K562 (cell line): ENCODE data around the gene SLC13A4. TPM values are rescaled to one million over a fixed set of nuclear protein-coding genes. Genes with fewer than 3 reads are reported as not detected.

Experiments used
- ATAC-seq: fragments of 200-7000 bp; cut with Tn5 transposase; 3 replicates; pipeline ENCODE4 v1.9.1; 2020; ENCODE audit warnings: moderate library complexity
- BruUV-seq: library from RNA; stranded (reverse); fragments of 400-500 nt; replicated peaks from 2 replicates; lab custom pipeline; 2021; lab: Mats Ljungman, UMichigan
- CTCF ChIA-PET: fragments of 300-600 bp; formaldehyde crosslinking; extraction: SDS; loops from one replicate; lab custom pipeline; 2021; ENCODE audit warnings: low intra/inter-chr PET ratio; lab: Yijun Ruan, JAX
- POLR2A ChIA-PET: fragments of 300-600, 350-650 bp; sonication (Branson Sonifier 250); formaldehyde crosslinking; extraction: SDS; loops from one replicate; lab custom pipeline; 2021; ENCODE audit warnings: antibody characterized with exemption, inconsistent platforms; lab: Yijun Ruan, JAX
- DNase-seq, 4 experiments: peaks; one replicate each; pipeline versions ENCODE4 v3.0.0 to v3.0.0-alpha.2; 2011 to 2018; ENCODE audit warnings: low spot score in 3 of 4, mixed read lengths in 3 of 4; ENCODE audit errors: extremely low read depth in 1 of 4
- FAIRE-seq: peaks from 2 replicates; lab custom pipeline; 2011; peaks lifted over from hg19 to GRCh38; lab: Jason Lieb, UNC
- H2AFZ ChIP-seq: 2 replicates; pipeline ENCODE4 v1.6.0; 2011; ENCODE audit warnings: low read depth, low read length, control low read depth, inconsistent platforms
- H3K27ac ChIP-seq: fragments of 200-600 bp; 3 replicates; pipeline ENCODE4 v1.8.0; 2011; ENCODE audit warnings: low read depth, mild to moderate bottlenecking, control low read depth, inconsistent platforms, low read length, moderate library complexity, mixed read lengths; ENCODE audit errors: extremely low read depth
- H3K27me3 ChIP-seq, 2 experiments: fragments of 300-600 bp in 1 of 2; 2 replicates in 1 of 2; 3 replicates in 1 of 2; pipeline versions ENCODE4 v1.6.0 to v1.8.0; 2011; ENCODE audit warnings: inconsistent platforms in 2 of 2, low read length in 2 of 2, mild to moderate bottlenecking in 1 of 2, mixed read lengths in 1 of 2, moderate library complexity in 1 of 2; ENCODE audit not compliant: control insufficient read depth in 2 of 2, insufficient read depth in 2 of 2
- H3K36me3 ChIP-seq: fragments of 300-600 bp; 3 replicates; pipeline ENCODE4 v1.8.0; 2011; ENCODE audit warnings: mild to moderate bottlenecking, low read length, inconsistent platforms; ENCODE audit not compliant: control insufficient read depth, insufficient read depth
- H3K4me1 ChIP-seq, 2 experiments: fragments of 200-600 bp in 1 of 2; replicated peaks in 1 of 2; 2 replicates in 1 of 2; 3 replicates in 1 of 2; pipeline versions ENCODE4 v1.5.1 to v1.8.0; 2011; ENCODE audit warnings: inconsistent platforms in 2 of 2, low read length in 2 of 2, mild to moderate bottlenecking in 1 of 2, mixed read lengths in 1 of 2, moderate library complexity in 1 of 2; ENCODE audit not compliant: control insufficient read depth in 2 of 2, insufficient read depth in 2 of 2
- H3K4me2 ChIP-seq: 2 replicates; pipeline ENCODE4 v1.6.1; 2011; ENCODE audit warnings: low read length, control low read depth, inconsistent platforms, mixed read lengths; ENCODE audit not compliant: insufficient read depth
- H3K4me3 ChIP-seq: fragments of 200-600 bp; sonication (generic), shearing (Covaris generic); 2 replicates; pipeline ENCODE4 v1.5.1; 2016; ENCODE audit warnings: control low read depth, inconsistent platforms
- H3K79me2 ChIP-seq: fragments of 200-600 bp; 3 replicates; pipeline ENCODE4 v1.8.0; 2011; ENCODE audit warnings: low read length, inconsistent platforms; ENCODE audit not compliant: control insufficient read depth, insufficient read depth
- H3K9ac ChIP-seq, 2 experiments: 2 replicates each; pipeline versions ENCODE4 v1.6.0 to v1.6.1; 2011; ENCODE audit warnings: low read depth in 2 of 2, low read length in 2 of 2, control low read depth in 1 of 2, inconsistent platforms in 1 of 2, mild to moderate bottlenecking in 1 of 2, mixed read lengths in 1 of 2; ENCODE audit not compliant: insufficient read depth in 1 of 2
- H3K9me1 ChIP-seq: one replicate; pipeline ENCODE4 v1.6.0; 2011; ENCODE audit warnings: inconsistent platforms, mild to moderate bottlenecking, low read length, moderate library complexity; ENCODE audit not compliant: control insufficient read depth, insufficient read depth
- H3K9me3 ChIP-seq: replicated peaks from 2 replicates; pipeline ENCODE4 v1.5.1; 2011; ENCODE audit warnings: low read depth, low read length, inconsistent platforms; ENCODE audit not compliant: control insufficient read depth, insufficient read depth
- H4K20me1 ChIP-seq: replicated peaks from 2 replicates; pipeline ENCODE4 v1.6.1; 2011; ENCODE audit warnings: low read length, inconsistent platforms, mixed read lengths; ENCODE audit not compliant: control insufficient read depth, insufficient read depth
- ATF1 ChIP-seq, 2 experiments: fragments of 450-650 bp in 1 of 2; IDR thresholded peaks; 2 replicates each; pipeline ENCODE4 v1.6.1; 2016; ENCODE audit warnings: missing compliant biosample characterization in 1 of 2, missing genetic modification characterization in 1 of 2
- CCNT2 ChIP-seq: IDR thresholded peaks from 2 replicates; pipeline ENCODE4 v1.6.1; 2011; ENCODE audit warnings: borderline replicate concordance, low read depth, mild to moderate bottlenecking, moderate library complexity, mixed read lengths, low read length; ENCODE audit not compliant: insufficient read length; ENCODE audit errors: extremely low read depth
- FOSL1 ChIP-seq: fragments of 200-800 bp; sonication (Bioruptor generic); conservative IDR thresholded peaks from 2 replicates; pipeline ENCODE4 v1.6.1; 2016; ENCODE audit warnings: missing genetic modification characterization, missing compliant biosample characterization
- JUND ChIP-seq, 2 experiments: IDR thresholded peaks; 2 replicates in 1 of 2; 3 replicates in 1 of 2; pipeline ENCODE4 v1.6.1; 2011; ENCODE audit warnings: borderline replicate concordance in 2 of 2, low read depth in 2 of 2, low read length in 2 of 2, improper control_type of control experiment in 1 of 2, missing biosample characterization in 1 of 2, missing genetic modification characterization in 1 of 2, missing genetic modification reagents in 1 of 2
- MAFG ChIP-seq: fragments of 450-650 bp; conservative IDR thresholded peaks from 2 replicates; pipeline ENCODE4 v1.6.1; 2016; ENCODE audit warnings: missing genetic modification characterization, missing compliant biosample characterization
- MTF1 ChIP-seq: fragments of 250-450 bp; sonication (Bioruptor Pico); IDR thresholded peaks from 2 replicates; pipeline ENCODE4 v1.9.0; 2021; ENCODE audit warnings: moderate library complexity, mild to moderate bottlenecking, inconsistent platforms, borderline replicate concordance
- NFE2 ChIP-seq: IDR thresholded peaks from 2 replicates; pipeline ENCODE4 v1.6.1; 2014; ENCODE audit warnings: antibody characterized with exemption, low read depth
- POLR2G ChIP-seq: fragments of 200-400 bp; formaldehyde crosslinking; IDR thresholded peaks from 2 replicates; pipeline ENCODE4 v1.6.1; 2017; ENCODE audit warnings: low read depth, mild to moderate bottlenecking, antibody characterized with exemption, low read length, moderate library complexity
- POLR3A ChIP-seq: IDR thresholded peaks from 2 replicates; pipeline ENCODE4 v1.6.1; 2011; ENCODE audit warnings: borderline replicate concordance, mild to moderate bottlenecking, moderate library complexity; ENCODE audit not compliant: insufficient read length, insufficient read depth; ENCODE audit errors: extremely low read depth
- PRPF4 ChIP-seq: fragments of 200-400 bp; formaldehyde crosslinking; IDR thresholded peaks from one replicate; pipeline ENCODE4 v1.6.1; 2017; ENCODE audit warnings: low read length, low read depth, mild to moderate bottlenecking; ENCODE audit not compliant: insufficient read depth, poor library complexity, severe bottlenecking
- SMARCA5 ChIP-seq: fragments of 450-650 bp; IDR thresholded peaks from 2 replicates; pipeline ENCODE4 v1.6.1; 2016
- ZEB2 ChIP-seq: fragments of 450-650 bp; IDR thresholded peaks from 2 replicates; pipeline ENCODE4 v1.6.1; 2016
- WGBS: fragments of 100-300 bp; shearing (Covaris generic); methylation state at CpG from one replicate; pipeline ENCODE4 v1.1.6; 2016; ENCODE audit warnings: low coverage, mixed read lengths; ENCODE audit not compliant: insufficient coverage; ENCODE audit errors: missing lambda C conversion rate; 5-methylcytosine and 5-hydroxymethylcytosine counted together
- in situ Hi-C: fragments of 300-500 bp; cut with MboI; formaldehyde crosslinking; loops from 4 replicates; pipeline ENCODE4 v1.15.0; 2018; ENCODE audit warnings: inconsistent platforms, mixed read lengths
- intact Hi-C: fragments of 100-400 bp; cut with micrococcal nuclease; formaldehyde crosslinking; loops from 2 replicates; pipeline ENCODE4 v1.14.2; 2022
- polyA plus RNA-seq, 8 experiments: library from polyadenylated mRNA; depleted of rRNA in 4 of 8; stranded (reverse) in 5 of 8; unstranded in 3 of 8; fragments of >200 nt; fragmentation: Nextera tagmentation in 2 of 8; fragmentation: Illumina TruSeq in 1 of 8; extraction: Ambion mirVana in 2 of 8; extraction: Trizol in 1 of 8; gene quantifications; 2 replicates each; pipeline versions ENCODE4 v1.2.1 to v1.2.3, GENCODE V29; 2011 to 2014; ENCODE audit warnings: inconsistent platforms in 1 of 8, missing spikeins in 1 of 8
- total RNA-seq, 7 experiments: library from RNA; depleted of rRNA in 6 of 7; stranded (reverse); fragments of >200 nt in 6 of 7; fragmentation: Illumina TruSeq in 2 of 7; extraction: Trizol in 2 of 7; gene quantifications; 2 replicates each; pipeline versions ENCODE4 v1.2.1 to v1.2.3, GENCODE V29; 2011 to 2021; ENCODE audit warnings: low replicate concordance in 1 of 7
- TF ChIP-seq, protein P1 (sequence below): fragments of 450-650 bp; formaldehyde crosslinking; IDR thresholded peaks from 2 replicates; pipeline ENCODE4 v1.4.0; 2020; ENCODE audit warnings: mild to moderate bottlenecking, moderate library complexity
- TF ChIP-seq, protein P2 (sequence below): fragments of 450-650 bp; IDR thresholded peaks from 2 replicates; pipeline ENCODE4 v1.6.1; 2016; ENCODE audit warnings: missing biosample characterization, missing genetic modification characterization
- TF ChIP-seq, protein P3 (sequence below): sonication (generic); formaldehyde crosslinking; IDR thresholded peaks from 2 replicates; pipeline ENCODE4 v1.8.0; 2022; ENCODE audit warnings: mild to moderate bottlenecking, low read depth, missing genetic modification reagents
- TF ChIP-seq, protein P4 (sequence below), 3 experiments: IDR thresholded peaks in 2 of 3; conservative IDR thresholded peaks in 1 of 3; 2 replicates each; pipeline ENCODE4 v1.5.1; 2011 to 2012; ENCODE audit warnings: low read length in 3 of 3, mild to moderate bottlenecking in 3 of 3, control low read depth in 2 of 3, improper control_type of control experiment in 1 of 3, inconsistent platforms in 1 of 3, low read depth in 1 of 3, mixed read lengths in 1 of 3, moderate library complexity in 1 of 3; ENCODE audit not compliant: insufficient read depth in 2 of 3

SLC13A4 gene
- total and polyA plus RNA-seq, 9 of the 15 experiments (the other 6 are each of a cell fraction or from before 2014, with no cell fraction given) = 0.11 to 1.0 (median 0.36) TPM

DNA sequence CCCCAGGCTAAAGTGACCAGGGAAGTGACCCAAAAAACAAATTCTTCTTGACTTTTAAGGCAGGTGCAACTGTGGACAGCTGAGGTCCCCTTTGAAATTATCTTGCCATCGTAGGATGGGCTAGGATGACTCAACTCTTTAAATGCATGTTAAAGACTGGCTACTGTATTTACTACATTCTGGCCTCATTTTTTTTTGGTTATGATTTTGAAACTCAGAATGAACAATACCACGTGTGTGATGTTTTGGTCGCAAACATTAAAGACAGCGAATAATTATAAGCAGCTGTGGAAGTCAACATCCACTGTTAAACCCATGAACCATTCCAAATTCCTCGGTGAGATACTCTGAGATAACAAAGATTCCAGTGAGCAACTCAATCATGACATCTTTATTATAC lies 1.2 kb upstream of the SLC13A4 start:
- no peak for ATAC-seq
- POLR2A ChIA-PET = interaction anchor here (0.7 to 1.1 kb wide), 3 partner anchors 9 to 130 kb away, joined by 3 read pairs; no protein-coding TSS in a partner anchor
- intact Hi-C loops (no loop called here), in situ Hi-C loops (no loop called here)
- H4K20me1 ChIP-seq = no peaks in the 10 kb centered on the region
- peaks cover 12 to 13% of the 10 kb centered on the region in 2 experiments for H3K4me1 ChIP-seq
- peak overlapping the region; percentile 92; the same call in 1 of the 2 replicates for H2AFZ ChIP-seq
- FAIRE-seq = no peak
- no peak overlapping the region for H3K9ac ChIP-seq
- CTCF ChIA-PET = no interaction called here
- no peaks in the 10 kb centered on the region for H3K9me3 ChIP-seq
- no peak overlapping the region for H3K27ac ChIP-seq
- peaks cover 31 to 33% of the 10 kb centered on the region in 2 experiments for H3K27me3 ChIP-seq
- H3K9me1 ChIP-seq = no peaks in the 10 kb centered on the region
- 4% methylated on average over 5 of the region's 5 CpGs for WGBS
- no peaks in the 10 kb centered on the region for H3K36me3 ChIP-seq
- DNase-seq = no peak
- no peaks in the 10 kb centered on the region for H3K79me2 ChIP-seq
- no peak overlapping the region for H3K4me2 ChIP-seq
- BruUV-seq = no TSS peak
- H3K4me3 ChIP-seq = no peak overlapping the region
- TF ChIP-seq MAFG (tag) (peak; percentile 48), ZEB2 (no peak), MTF1 (CRISPR knock-in tag) (no peak), FOSL1 (tag) (0 out of 2 replicates have a peak, but pooled peaks have one; percentile 38), PRPF4 (no peak), NFE2 (peak; percentile 76), POLR2G (no peak), CCNT2 (no peak), ATF1 (CRISPR knock-in tag; IDR thresholded peaks at IDR 0.05) (no peak), ATF1 (tag; IDR thresholded peaks at IDR 0.05) (no peak), SMARCA5 (no peak), POLR3A (no peak), JUND (IDR thresholded peaks at IDR 0.05; ENCODE audit: borderline replicate concordance, low read depth, low read length) (peak; percentile 62; the same call in 1 of the 2 replicates), JUND (tag; IDR thresholded peaks at IDR 0.05; ENCODE audit: borderline replicate concordance, low read depth, low read length) (peak; percentile 31; the same call in 1 of the 3 replicates)
- TF ChIP-seq, protein P1, sequence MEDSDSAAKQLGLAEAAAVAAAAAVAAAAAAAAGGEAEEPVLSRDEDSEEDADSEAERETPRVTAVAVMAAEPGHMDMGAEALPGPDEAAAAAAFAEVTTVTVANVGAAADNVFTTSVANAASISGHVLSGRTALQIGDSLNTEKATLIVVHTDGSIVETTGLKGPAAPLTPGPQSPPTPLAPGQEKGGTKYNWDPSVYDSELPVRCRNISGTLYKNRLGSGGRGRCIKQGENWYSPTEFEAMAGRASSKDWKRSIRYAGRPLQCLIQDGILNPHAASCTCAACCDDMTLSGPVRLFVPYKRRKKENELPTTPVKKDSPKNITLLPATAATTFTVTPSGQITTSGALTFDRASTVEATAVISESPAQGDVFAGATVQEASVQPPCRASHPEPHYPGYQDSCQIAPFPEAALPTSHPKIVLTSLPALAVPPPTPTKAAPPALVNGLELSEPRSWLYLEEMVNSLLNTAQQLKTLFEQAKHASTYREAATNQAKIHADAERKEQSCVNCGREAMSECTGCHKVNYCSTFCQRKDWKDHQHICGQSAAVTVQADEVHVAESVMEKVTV (CRISPR knock-in tag) = no peak
- TF ChIP-seq, protein P2, sequence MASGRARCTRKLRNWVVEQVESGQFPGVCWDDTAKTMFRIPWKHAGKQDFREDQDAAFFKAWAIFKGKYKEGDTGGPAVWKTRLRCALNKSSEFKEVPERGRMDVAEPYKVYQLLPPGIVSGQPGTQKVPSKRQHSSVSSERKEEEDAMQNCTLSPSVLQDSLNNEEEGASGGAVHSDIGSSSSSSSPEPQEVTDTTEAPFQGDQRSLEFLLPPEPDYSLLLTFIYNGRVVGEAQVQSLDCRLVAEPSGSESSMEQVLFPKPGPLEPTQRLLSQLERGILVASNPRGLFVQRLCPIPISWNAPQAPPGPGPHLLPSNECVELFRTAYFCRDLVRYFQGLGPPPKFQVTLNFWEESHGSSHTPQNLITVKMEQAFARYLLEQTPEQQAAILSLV (tag) = no peak
- TF ChIP-seq, protein P3, sequence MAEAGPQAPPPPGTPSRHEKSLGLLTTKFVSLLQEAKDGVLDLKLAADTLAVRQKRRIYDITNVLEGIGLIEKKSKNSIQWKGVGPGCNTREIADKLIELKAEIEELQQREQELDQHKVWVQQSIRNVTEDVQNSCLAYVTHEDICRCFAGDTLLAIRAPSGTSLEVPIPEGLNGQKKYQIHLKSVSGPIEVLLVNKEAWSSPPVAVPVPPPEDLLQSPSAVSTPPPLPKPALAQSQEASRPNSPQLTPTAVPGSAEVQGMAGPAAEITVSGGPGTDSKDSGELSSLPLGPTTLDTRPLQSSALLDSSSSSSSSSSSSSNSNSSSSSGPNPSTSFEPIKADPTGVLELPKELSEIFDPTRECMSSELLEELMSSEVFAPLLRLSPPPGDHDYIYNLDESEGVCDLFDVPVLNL (CRISPR knock-in tag) = no peak
- TF ChIP-seq, protein P4, sequence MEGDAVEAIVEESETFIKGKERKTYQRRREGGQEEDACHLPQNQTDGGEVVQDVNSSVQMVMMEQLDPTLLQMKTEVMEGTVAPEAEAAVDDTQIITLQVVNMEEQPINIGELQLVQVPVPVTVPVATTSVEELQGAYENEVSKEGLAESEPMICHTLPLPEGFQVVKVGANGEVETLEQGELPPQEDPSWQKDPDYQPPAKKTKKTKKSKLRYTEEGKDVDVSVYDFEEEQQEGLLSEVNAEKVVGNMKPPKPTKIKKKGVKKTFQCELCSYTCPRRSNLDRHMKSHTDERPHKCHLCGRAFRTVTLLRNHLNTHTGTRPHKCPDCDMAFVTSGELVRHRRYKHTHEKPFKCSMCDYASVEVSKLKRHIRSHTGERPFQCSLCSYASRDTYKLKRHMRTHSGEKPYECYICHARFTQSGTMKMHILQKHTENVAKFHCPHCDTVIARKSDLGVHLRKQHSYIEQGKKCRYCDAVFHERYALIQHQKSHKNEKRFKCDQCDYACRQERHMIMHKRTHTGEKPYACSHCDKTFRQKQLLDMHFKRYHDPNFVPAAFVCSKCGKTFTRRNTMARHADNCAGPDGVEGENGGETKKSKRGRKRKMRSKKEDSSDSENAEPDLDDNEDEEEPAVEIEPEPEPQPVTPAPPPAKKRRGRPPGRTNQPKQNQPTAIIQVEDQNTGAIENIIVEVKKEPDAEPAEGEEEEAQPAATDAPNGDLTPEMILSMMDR (IDR thresholded peaks at IDR 0.05 in 2 of 3, conservative IDR thresholded peaks at IDR 0.05 in 1 of 3; ENCODE audit: insufficient read depth in 2 of 3, low read depth in 1 of 3, low read length in 3 of 3) = no peak
